ENCODE measurements around the gene BATF2.
"Not testable (repeated sequence)": the region's sequence is repeated elsewhere in the genome, so short reads cannot be mapped to it uniquely, and the experiment has no call there.

BATF2 gene

DNA sequence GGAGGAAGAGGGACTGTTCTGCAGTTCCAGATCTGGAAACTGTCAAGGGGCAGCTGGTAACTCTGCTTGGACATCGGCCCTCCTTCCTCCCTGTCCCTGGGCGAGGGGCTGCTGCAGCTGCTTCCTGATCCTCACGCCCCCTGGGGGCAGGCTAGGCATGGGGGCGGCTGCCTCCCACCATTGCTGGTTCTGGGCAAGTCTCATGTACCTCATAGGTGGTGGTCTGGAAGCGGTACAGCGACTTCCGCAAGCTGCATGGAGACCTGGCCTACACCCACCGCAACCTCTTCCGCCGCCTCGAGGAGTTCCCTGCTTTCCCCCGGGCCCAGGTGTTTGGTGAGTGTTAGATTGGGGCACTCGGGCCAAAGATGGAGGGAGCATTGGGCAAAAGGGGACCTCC, 35.4 kb upstream of the BATF2 start:
- Histone ChIP-seq H3K4me3 (ENCODE audit: low read depth, low read length) (no peak overlapping the region), H3K27ac (ENCODE audit: low read depth, low read length) (no peak overlapping the region), H2AFZ (ENCODE audit: low read length, unreplicated experiment) (no peak overlapping the region), H3K79me2 (ENCODE audit: control insufficient read depth, insufficient read depth, low read length, unreplicated experiment) (no peaks in the 10 kb centered on the region), H3K27me3 (ENCODE audit: insufficient read depth, low read length) (no peaks in the 10 kb centered on the region), H3K4me1 (ENCODE audit: control insufficient read depth, insufficient read depth, low read length, unreplicated experiment) (no peaks in the 10 kb centered on the region), H3K36me3 (ENCODE audit: insufficient read depth, low read length) (no peaks in the 10 kb centered on the region)

DNA sequence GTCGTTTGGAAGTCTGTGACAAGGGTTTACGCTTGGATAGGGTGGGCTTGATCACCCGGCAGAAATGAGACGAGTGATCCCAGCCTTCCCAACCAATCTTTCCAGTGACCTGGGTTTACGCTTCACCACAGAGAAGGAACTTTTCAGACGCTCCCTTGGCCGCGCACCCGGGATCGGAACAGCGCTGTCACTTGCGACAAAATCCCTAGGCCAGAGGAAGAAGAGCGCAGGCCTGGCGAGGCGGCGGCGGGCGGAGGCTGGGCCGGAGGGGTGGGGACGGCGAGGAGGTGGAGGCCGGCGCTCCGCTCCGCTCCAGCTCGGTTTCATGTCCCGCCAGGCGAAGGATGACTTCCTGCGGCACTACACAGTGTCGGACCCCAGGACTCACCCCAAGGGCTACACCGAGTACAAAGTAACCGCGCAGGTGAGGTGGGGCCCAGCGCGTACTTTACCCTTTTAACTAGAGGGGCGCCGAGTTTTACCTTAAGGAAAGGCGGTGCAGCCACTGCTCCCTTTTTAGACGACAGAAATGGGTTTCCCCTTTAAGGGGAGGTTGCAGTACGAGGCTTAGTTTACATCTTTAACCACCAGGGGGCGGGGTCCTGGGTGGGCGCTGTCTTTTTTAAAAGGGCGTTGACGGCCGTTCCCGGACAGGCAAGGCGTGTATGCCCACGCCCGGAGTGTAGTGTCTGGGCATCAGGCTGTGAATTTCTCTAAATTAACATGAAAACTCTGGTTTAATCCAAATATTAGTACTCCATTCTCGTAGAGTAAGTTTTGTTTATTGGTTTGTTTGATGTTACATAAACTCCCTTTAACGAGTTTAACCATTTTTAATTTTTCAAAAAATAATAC, 30.7 kb upstream of the BATF2 start, which contains the start of gene SNX15:
TSS of gene SNX15 (plus strand) at position 227 of the 855 bp plus-strand sequence. CDS start at position 326, 99 bp downstream.
- H3K27me3 ChIP-seq (ENCODE audit: insufficient read depth, low read length): no peaks in the 10 kb centered on the region
- peak within 1 kb of the TSS; percentile 79 for H3K4me3 ChIP-seq (ENCODE audit: low read depth, low read length)
- no peaks in the 10 kb centered on the region for H3K4me1 ChIP-seq (ENCODE audit: control insufficient read depth, insufficient read depth, low read length, unreplicated experiment)
- peak within 1 kb of the TSS; percentile 39 for H3K27ac ChIP-seq (ENCODE audit: low read depth, low read length)
- H3K36me3 ChIP-seq (ENCODE audit: insufficient read depth, low read length): no peaks in the 10 kb centered on the region
- peak within 1 kb of the TSS; percentile 97 for H2AFZ ChIP-seq (ENCODE audit: low read length, unreplicated experiment)
- no peaks in the 10 kb centered on the region for H3K79me2 ChIP-seq (ENCODE audit: control insufficient read depth, insufficient read depth, low read length, unreplicated experiment)

DNA sequence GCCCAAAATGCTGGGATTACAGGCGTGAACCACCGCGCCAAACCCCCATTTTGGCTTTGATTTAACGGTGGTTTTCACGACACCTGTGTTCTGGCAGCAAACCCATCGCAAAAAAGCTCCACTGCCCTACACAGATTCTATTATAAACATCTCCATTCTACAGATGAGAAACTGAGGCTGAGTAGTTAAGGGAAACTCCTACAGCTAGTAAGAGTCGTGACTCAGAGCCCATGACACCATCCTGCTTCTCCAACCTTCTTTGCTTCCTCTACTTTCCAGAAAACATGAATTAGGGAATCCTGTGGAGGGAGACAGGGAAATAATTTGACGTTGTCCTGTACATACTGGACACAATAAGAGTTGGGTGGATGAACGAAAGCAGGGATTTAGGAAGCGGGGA, 30.0 kb upstream of the BATF2 start:
- Histone ChIP-seq H3K79me2 (ENCODE audit: control insufficient read depth, insufficient read depth, low read length, unreplicated experiment) (no peaks in the 10 kb centered on the region), H3K36me3 (ENCODE audit: insufficient read depth, low read length) (no peaks in the 10 kb centered on the region), H3K27me3 (ENCODE audit: insufficient read depth, low read length) (no peaks in the 10 kb centered on the region), H3K4me1 (ENCODE audit: control insufficient read depth, insufficient read depth, low read length, unreplicated experiment) (no peaks in the 10 kb centered on the region), H3K27ac (ENCODE audit: low read depth, low read length) (peak overlapping the region; percentile 39; the same call in 1 of the 2 replicates), H3K4me3 (ENCODE audit: low read depth, low read length) (peak overlapping the region; percentile 79), H2AFZ (ENCODE audit: low read length, unreplicated experiment) (peak overlapping the region; percentile 97)

DNA sequence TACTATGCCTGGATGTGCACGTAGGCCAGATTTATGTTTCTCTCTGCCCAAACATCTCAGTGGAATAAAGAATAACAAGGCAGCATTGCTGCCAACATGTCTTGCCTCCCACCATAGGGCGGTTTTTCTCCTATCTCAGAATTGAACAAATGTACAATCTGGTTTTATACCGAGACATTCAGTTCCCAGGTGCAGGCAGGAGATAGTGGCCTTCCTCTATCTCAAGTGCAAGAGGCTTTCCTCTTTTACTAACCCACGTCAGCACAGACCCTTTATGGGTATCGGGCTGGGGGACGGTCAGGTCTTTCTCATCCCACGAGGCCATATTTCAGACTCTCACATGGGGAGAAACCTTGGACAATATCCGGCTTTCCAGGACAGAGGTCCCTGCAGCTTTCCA, 26.7 kb upstream of the BATF2 start:
- not testable (repeated sequence) for H3K4me1 ChIP-seq (ENCODE audit: control insufficient read depth, insufficient read depth, low read length, unreplicated experiment); H3K36me3 ChIP-seq (ENCODE audit: insufficient read depth, low read length); H3K79me2 ChIP-seq (ENCODE audit: control insufficient read depth, insufficient read depth, low read length, unreplicated experiment); H2AFZ ChIP-seq (ENCODE audit: low read length, unreplicated experiment); H3K27me3 ChIP-seq (ENCODE audit: insufficient read depth, low read length); H3K4me3 ChIP-seq (ENCODE audit: low read depth, low read length); H3K27ac ChIP-seq (ENCODE audit: low read depth, low read length)

DNA sequence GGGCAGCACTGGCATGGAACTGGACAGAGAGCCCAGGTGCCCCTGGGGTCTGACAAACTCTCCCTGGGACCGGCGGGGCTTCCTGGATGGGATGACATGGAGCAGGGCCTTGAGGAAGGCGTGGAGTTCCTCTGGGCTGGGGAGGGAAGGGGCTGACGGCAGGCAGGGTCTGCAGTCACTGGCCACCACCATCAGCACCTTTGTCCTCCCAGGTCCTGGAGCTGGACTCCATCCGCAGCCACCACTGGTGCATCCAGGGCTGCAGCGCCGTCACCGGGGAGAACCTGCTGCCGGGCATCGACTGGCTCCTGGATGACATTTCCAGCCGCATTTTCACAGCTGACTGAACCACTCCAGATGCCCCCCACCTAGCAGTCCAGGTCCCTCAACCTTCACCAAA, 24.7 kb upstream of the BATF2 start:
- Histone ChIP-seq H3K36me3 (ENCODE audit: insufficient read depth, low read length) (0 out of 2 replicates have a peak, but pooled peaks cover 6% of the 10 kb centered on the region), H3K79me2 (ENCODE audit: control insufficient read depth, insufficient read depth, low read length, unreplicated experiment) (no peaks in the 10 kb centered on the region), H3K4me1 (ENCODE audit: control insufficient read depth, insufficient read depth, low read length, unreplicated experiment) (no peaks in the 10 kb centered on the region), H3K4me3 (ENCODE audit: low read depth, low read length) (no peak overlapping the region), H3K27me3 (ENCODE audit: insufficient read depth, low read length) (no peaks in the 10 kb centered on the region), H2AFZ (ENCODE audit: low read length, unreplicated experiment) (no peak overlapping the region), H3K27ac (ENCODE audit: low read depth, low read length) (no peak overlapping the region)

DNA sequence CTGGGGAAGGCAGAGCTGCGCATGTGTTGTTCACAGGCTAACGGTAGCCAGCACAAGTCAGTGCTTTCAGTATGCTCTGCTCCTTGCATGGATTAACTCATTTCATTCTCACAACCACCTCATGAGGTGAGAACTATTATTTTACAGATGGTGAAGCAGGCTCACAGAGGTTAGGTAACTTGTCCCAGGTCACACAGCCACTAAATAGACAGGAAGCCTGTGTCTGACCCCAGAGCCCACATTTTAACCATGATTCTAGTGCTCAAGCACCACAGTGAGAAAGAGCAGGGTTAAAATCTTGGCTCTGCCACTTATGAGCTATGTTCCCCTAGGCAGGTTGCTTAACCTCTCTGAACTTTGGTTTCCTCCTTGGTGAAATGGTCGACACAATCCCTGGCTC, 24.2 kb upstream of the BATF2 start:
- Histone ChIP-seq H3K4me1 (ENCODE audit: control insufficient read depth, insufficient read depth, low read length, unreplicated experiment) (no peaks in the 10 kb centered on the region), H3K27me3 (ENCODE audit: insufficient read depth, low read length) (no peaks in the 10 kb centered on the region), H3K4me3 (ENCODE audit: low read depth, low read length) (no peak overlapping the region), H3K27ac (ENCODE audit: low read depth, low read length) (no peak overlapping the region), H3K36me3 (ENCODE audit: insufficient read depth, low read length) (0 out of 2 replicates have a peak, but pooled peaks cover 6% of the 10 kb centered on the region), H2AFZ (ENCODE audit: low read length, unreplicated experiment) (no peak overlapping the region), H3K79me2 (ENCODE audit: control insufficient read depth, insufficient read depth, low read length, unreplicated experiment) (no peaks in the 10 kb centered on the region)

DNA sequence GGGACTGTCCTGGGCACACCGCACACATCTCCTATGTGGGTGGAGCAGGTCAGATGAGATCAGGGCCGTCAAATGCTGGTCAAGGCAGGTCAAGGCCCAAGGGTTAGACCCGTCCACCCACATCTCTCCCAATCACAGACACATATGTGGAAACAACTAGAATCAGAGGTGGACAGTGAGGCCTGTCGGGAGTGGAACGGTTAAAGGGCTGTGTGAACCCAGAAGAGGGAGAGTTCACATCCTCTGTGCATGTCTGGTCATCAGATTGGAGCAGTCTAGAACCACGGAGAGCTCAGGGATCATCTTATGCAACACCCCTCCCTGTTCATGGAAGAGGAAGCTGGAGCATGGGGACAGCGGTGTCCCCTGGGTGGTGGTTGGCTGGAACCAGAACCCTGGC, 23.1 kb upstream of the BATF2 start:
- no peaks in the 10 kb centered on the region for H3K4me1 ChIP-seq (ENCODE audit: control insufficient read depth, insufficient read depth, low read length, unreplicated experiment)
- no peak overlapping the region for H3K27ac ChIP-seq (ENCODE audit: low read depth, low read length)
- H2AFZ ChIP-seq (ENCODE audit: low read length, unreplicated experiment): no peak overlapping the region
- H3K27me3 ChIP-seq (ENCODE audit: insufficient read depth, low read length): no peaks in the 10 kb centered on the region
- peaks cover 2% of the 10 kb centered on the region for H3K79me2 ChIP-seq (ENCODE audit: control insufficient read depth, insufficient read depth, low read length, unreplicated experiment)
- 0 out of 2 replicates have a peak, but pooled peaks cover 6% of the 10 kb centered on the region for H3K36me3 ChIP-seq (ENCODE audit: insufficient read depth, low read length)
- no peak overlapping the region for H3K4me3 ChIP-seq (ENCODE audit: low read depth, low read length)

DNA sequence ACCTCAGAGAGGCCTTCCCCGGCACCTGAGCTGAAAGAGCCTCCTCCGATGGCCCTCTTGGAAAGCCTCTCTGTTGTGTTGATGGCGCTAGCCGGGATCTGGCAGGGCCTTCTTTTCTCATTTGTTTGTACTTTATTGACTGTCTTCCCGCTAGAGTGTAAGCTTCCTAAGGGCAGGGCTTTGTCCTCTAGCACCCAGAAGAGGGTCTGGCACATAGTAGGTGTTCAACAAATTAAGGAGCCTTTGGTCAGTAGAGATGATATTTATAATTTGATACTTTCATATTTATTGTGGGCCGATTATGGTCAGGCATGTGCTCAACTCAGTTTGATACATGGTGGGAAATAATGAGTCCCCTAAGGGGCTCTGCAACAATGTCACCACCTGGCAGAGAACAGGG, 21.2 kb upstream of the BATF2 start:
- Histone ChIP-seq H3K27me3 (ENCODE audit: insufficient read depth, low read length) (no peaks in the 10 kb centered on the region), H3K4me1 (ENCODE audit: control insufficient read depth, insufficient read depth, low read length, unreplicated experiment) (peaks cover 4% of the 10 kb centered on the region), H3K4me3 (ENCODE audit: low read depth, low read length) (no peak overlapping the region), H3K36me3 (ENCODE audit: insufficient read depth, low read length) (0 out of 2 replicates have a peak, but pooled peaks cover 6% of the 10 kb centered on the region), H2AFZ (ENCODE audit: low read length, unreplicated experiment) (no peak overlapping the region), H3K27ac (ENCODE audit: low read depth, low read length) (no peak overlapping the region), H3K79me2 (ENCODE audit: control insufficient read depth, insufficient read depth, low read length, unreplicated experiment) (peaks cover 2% of the 10 kb centered on the region)

DNA sequence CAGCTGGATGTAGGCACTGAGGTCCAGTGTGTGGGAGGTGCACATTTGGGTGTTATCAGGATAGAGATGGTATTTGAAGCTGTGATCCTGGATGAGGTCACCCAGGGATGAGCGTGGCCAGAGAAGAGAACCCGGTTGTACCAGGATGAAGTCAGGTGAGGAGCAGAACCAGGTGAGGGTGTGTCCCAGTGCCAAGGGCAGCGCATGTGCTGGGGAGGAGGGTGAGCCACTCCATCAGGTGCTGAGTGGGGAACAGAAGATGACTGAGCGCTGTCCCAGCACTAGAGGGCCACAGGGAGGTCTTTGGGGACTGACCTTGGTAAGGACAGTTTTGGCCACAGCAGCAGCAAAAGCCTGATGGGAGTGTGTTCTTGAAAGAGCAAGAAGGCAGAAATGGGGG, 19.9 kb upstream of the BATF2 start:
- Histone ChIP-seq H3K27ac (ENCODE audit: low read depth, low read length) (no peak overlapping the region), H3K27me3 (ENCODE audit: insufficient read depth, low read length) (no peaks in the 10 kb centered on the region), H3K4me1 (ENCODE audit: control insufficient read depth, insufficient read depth, low read length, unreplicated experiment) (peaks cover 4% of the 10 kb centered on the region), H3K36me3 (ENCODE audit: insufficient read depth, low read length) (0 out of 2 replicates have a peak, but pooled peaks cover 6% of the 10 kb centered on the region), H2AFZ (ENCODE audit: low read length, unreplicated experiment) (no peak overlapping the region), H3K4me3 (ENCODE audit: low read depth, low read length) (no peak overlapping the region), H3K79me2 (ENCODE audit: control insufficient read depth, insufficient read depth, low read length, unreplicated experiment) (peaks cover 2% of the 10 kb centered on the region)

DNA sequence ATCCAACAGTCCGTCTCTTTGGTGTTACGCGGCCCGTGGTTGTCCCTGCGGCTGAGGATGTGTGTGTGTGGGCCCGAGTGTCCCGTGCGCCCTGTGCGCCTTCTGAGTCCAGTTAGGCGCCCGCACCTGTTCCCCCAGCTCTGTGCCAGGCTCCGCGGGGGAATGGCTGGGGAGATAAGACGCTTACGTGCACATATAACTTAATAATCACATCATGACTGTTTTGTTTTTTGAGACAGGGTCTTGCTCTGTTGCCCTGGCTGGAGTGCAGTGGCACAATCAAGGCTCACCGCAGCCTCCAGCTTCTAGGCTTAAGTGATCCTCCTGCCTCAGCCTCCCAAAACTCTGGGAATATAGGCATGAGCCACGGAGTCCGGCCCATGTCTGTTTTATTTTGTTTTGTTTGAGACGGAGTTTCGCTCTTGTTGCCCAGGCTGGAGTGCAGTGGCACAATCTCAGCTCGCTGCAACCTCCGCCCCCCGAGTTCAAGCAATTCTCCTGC, 18.0 kb upstream of the BATF2 start:
- peaks cover 4% of the 10 kb centered on the region for H3K4me1 ChIP-seq (ENCODE audit: control insufficient read depth, insufficient read depth, low read length, unreplicated experiment)
- peaks cover 2% of the 10 kb centered on the region for H3K79me2 ChIP-seq (ENCODE audit: control insufficient read depth, insufficient read depth, low read length, unreplicated experiment)
- H3K27me3 ChIP-seq (ENCODE audit: insufficient read depth, low read length): no peaks in the 10 kb centered on the region
- H3K4me3 ChIP-seq (ENCODE audit: low read depth, low read length): peak overlapping the region; percentile 97
- H3K36me3 ChIP-seq (ENCODE audit: insufficient read depth, low read length): 0 out of 2 replicates have a peak, but pooled peaks cover 6% of the 10 kb centered on the region
- H3K27ac ChIP-seq (ENCODE audit: low read depth, low read length): peak overlapping the region; percentile 90
- peak overlapping the region; percentile 99 for H2AFZ ChIP-seq (ENCODE audit: low read length, unreplicated experiment)

Data from ACC112 (cell line).